GM18909 (cell line): Measurements from ENCODE around the gene DISC1.
"Not testable (repeated sequence)": the region's sequence is repeated elsewhere in the genome, so short reads cannot be mapped to it uniquely, and the experiment has no call there.

Experiments
- ATAC-seq: cut with Tn5 transposase; IDR thresholded peaks from one replicate; pipeline ENCODE4 v1.9.1; 2021; ENCODE audit warnings: mild to moderate bottlenecking; ENCODE audit not compliant: unreplicated experiment, poor library complexity

Gene DISC1

DNA sequence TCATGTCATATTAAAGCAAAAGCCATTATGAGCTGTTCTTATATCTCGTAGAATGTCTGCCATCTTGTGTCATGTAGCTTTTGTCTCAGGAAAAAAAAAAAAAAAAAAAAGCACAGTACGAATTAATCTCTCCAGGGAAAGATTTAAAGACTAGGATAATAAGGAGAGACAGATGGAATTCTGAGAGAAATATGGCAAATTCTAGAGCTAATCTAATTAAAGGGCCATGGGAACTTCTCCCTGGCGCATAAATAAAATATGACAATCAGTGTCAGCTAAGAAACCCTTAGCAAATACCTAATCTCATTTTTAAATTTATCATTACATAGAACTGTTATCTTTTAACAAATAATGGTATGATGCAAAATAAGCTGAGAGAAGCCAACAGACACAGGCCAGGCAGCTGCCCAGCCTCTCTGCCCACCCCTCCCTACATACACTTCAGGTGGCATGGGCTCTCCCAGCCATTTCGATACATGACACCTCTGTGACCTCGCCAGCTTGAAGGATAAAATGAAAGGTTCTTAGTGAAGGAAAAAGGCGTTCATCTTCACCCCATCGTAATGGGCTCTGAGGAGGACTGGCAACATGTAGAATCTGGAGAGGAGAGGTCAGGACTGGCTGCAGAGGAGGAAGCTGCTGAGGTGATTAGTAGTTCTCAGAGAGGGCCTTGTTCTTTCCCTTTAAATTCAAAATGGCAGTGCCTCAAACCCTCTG lies 39.8 kb downstream of the DISC1 start:
- ATAC-seq: no peak

- no peak for ATAC-seq
These were observed 40.5 kb downstream of the DISC1 start for GRCh38 chr1:231666937-231667608.

- no peak for ATAC-seq
These were observed 41.4 kb downstream of the DISC1 start for GRCh38 chr1:231667896-231668506.

- no peak for ATAC-seq
These were observed 42.2 kb downstream of the DISC1 start for GRCh38 chr1:231668826-231669225.

- not testable (repeated sequence) for ATAC-seq
These were observed 43.5 kb downstream of the DISC1 start for GRCh38 chr1:231669864-231670621.

- ATAC-seq: no peak
These were observed 44.2 kb downstream of the DISC1 start for GRCh38 chr1:231670755-231671154.

GRCh38 chr1:231674575-231674974 lies 48.0 kb downstream of the DISC1 start:
- ATAC-seq: no peak

GRCh38 chr1:231676487-231676886 lies 49.9 kb downstream of the DISC1 start:
- ATAC-seq: no peak

DNA sequence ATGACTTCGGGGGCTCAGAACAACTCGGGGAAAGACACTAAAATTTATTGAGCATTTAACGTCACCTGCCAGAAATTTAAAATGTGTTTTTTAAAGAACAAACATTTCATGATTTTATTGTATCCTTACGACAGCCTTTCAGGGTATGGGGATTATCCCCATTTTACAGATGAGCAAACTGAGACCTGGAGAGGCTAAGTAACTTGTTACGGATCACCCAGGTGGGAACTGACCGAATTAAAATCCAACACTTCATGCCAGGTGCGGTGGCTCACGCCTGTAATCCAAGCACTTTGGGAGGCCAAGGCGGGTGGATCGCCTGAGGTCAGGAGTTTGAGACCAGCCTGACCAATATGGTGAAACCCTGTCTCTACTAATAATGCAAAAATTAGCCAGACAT lies 50.9 kb downstream of the DISC1 start:
- no peak for ATAC-seq

- ATAC-seq: no peak
These were observed 51.4 kb downstream of the DISC1 start for GRCh38 chr1:231678011-231678432.

DNA sequence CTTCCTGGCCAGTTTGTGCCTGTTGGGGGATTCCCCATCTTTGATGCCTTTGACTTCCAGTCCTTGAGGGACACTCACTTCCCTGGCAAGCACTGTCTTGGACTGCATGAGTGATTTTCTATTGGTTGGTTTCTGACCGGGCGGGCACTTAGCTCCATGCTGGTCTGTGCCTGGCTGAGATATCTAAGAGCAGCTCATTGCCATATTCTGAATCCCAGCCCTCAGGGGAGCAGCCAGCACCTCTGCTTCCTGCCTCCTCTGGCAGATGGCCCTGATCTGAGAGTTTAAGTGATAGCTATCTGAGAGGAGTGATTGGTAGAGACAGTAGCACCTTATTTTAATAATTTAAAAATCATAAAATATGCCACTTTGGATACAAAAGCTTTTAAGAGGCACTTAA lies 52.5 kb downstream of the DISC1 start:
- no peak for ATAC-seq

DNA sequence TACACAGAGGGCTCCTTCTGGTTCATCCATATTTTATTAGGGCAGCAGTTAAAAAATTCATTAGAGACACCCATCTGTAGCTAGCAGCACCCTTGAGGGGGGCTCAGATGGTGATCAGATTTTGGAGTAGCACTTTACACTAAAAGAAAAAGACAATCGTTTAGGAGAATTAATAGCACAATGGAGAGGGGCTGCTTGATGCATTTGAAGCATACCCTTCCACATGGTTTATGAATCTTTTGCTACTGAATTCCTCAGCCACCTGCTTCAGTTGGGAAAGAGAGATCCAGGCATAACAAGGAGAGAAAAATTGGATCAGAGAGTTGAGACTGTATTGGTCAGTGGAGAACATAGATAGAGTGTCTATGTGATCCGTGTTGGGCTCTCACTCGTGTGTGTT lies 54.4 kb downstream of the DISC1 start:
- no peak for ATAC-seq

DNA sequence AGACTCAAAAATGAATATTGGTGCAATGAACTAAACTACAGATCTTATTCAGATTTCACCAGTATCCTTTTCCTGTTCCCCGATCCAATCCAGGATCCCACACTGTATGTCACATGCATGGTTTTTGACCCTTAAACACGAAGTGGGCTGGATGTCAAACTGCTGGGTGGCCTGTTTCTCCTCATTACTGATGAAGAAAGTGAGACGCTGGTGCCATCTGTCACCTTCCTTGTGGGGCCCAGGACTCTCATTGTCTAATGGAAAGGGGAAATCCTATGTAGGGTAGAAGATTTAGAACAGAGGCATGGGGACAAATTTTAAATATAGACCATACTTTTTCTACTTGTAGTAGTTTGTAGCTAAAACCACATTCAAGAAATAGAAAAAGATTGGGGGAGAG lies 56.2 kb downstream of the DISC1 start:
- no peak for ATAC-seq

GRCh38 chr1:231683439-231684165 lies 57.0 kb downstream of the DISC1 start:
- ATAC-seq: no peak

- no peak for ATAC-seq
These were observed 58.0 kb downstream of the DISC1 start for GRCh38 chr1:231684356-231685244.

- no peak for ATAC-seq
These were observed 59.8 kb downstream of the DISC1 start for GRCh38 chr1:231686384-231686783.

- no peak for ATAC-seq
These were observed 62.4 kb downstream of the DISC1 start for GRCh38 chr1:231688989-231689388.

- no peak for ATAC-seq
These were observed 63.5 kb downstream of the DISC1 start for GRCh38 chr1:231690059-231690458.

DNA sequence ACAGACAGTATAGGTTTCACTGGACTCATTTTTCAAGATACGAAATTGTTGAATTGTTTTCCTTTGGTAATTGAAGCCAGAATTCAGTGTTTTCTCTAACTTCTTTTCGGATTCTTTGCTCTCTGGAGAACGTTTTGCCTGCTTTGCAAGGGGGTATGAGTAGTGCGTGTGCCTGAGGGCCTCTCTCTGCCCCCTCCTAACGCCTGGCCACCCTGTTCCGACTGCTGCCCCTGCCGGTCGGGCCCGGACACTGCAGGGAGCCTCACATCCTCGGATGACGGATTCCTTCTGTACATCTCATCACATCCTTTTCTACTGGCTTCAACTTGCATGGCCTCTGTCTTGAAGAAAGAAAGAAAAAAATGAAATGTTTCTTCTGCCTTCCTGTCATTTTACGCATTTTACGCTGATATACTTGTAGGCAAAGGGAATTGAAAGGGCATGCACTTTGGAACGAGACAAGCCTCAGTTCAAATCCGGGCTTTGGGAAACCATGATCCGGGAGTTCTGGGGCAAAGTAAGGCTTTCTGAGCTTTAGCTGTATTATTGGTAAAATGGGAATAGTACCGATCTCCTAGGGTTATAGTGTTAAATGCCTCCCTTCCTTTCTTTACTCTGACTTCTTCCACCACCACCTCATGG lies 65.1 kb downstream of the DISC1 start:
- ATAC-seq: no peak
